Activated T-cell treated with anti-CD3 and anti-CD28 coated beads, Interleukin-2, amount 50 U/mL, for 24 hours (primary cell): ENCODE measurements around the gene COMT.

Source experiments
- DNase-seq: peaks from one replicate; pipeline ENCODE4 v3.0.0-alpha.2; 2020
- H3K27ac Mint-ChIP-seq: 2 replicates; pipeline ENCODE4 v1.8.0; 2020; ENCODE audit warnings: mild to moderate bottlenecking, mixed read lengths
- H3K27me3 Mint-ChIP-seq: 2 replicates; pipeline ENCODE4 v1.8.0; 2020; ENCODE audit warnings: mixed read lengths
- H3K36me3 Mint-ChIP-seq: 2 replicates; pipeline ENCODE4 v1.8.0; 2020; ENCODE audit warnings: low read depth, mixed read lengths
- H3K4me1 Mint-ChIP-seq: 2 replicates; pipeline ENCODE4 v1.8.0; 2020; ENCODE audit warnings: low read depth, mixed read lengths
- H3K4me3 Mint-ChIP-seq: 2 replicates; pipeline ENCODE4 v1.8.0; 2020; ENCODE audit warnings: mild to moderate bottlenecking, moderate library complexity, mixed read lengths
- H3K9me3 Mint-ChIP-seq: 2 replicates; pipeline ENCODE4 v1.8.0; 2020; ENCODE audit warnings: mixed read lengths

The COMT gene

DNA sequence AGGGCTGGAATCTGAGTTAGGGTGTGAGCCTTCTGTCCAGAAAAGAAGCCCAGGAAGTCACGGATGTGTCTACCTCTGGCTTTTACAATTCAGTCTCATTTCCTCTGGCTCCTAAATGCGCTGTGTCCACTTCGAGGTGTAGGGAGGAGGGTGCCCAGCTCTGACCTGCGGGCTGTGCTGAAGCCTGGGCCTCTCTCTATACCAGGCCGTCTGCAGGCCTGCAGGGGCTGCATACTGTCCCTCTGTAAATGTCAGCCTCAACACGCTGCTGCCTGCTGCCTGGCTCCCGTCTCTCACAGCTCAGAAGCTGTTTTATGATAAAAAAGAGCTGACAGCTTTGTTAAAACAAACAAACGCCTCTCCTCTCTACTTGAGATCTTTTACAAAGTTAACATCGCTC lies 60.6 kb downstream of the COMT start:
- H3K27me3 Mint-ChIP-seq: no peaks in the 10 kb centered on the region
- H3K4me3 Mint-ChIP-seq: no peak overlapping the region
- H3K4me1 Mint-ChIP-seq: no peaks in the 10 kb centered on the region
- H3K9me3 Mint-ChIP-seq: peaks cover 17% of the 10 kb centered on the region
- no peak for DNase-seq
- no peak overlapping the region for H3K27ac Mint-ChIP-seq
- H3K36me3 Mint-ChIP-seq: no peaks in the 10 kb centered on the region

DNA sequence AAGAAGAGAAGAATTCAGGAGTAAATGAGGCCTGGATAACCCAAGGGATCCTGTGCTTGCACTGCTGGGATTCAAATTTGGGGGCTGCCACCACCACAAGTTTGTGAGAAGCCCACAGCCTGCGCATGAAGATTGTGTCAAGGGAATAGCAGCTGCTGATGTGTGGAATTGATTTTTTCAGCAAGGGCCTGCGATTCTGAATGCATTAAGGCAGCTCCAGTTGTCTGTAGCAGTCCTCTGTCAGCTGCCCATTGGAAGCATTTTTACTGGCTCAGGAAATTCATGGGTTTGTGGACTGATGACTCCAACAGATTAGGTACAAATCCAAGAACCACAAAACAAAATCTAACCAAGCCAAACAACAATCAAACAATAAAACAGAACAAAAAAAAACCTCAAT lies 61.1 kb downstream of the COMT start:
- Mint-ChIP-seq H3K9me3 (peaks cover 17% of the 10 kb centered on the region), H3K36me3 (no peaks in the 10 kb centered on the region), H3K27me3 (no peaks in the 10 kb centered on the region), H3K4me1 (no peaks in the 10 kb centered on the region), H3K4me3 (no peak overlapping the region), H3K27ac (no peak overlapping the region)
- no peak for DNase-seq

DNA sequence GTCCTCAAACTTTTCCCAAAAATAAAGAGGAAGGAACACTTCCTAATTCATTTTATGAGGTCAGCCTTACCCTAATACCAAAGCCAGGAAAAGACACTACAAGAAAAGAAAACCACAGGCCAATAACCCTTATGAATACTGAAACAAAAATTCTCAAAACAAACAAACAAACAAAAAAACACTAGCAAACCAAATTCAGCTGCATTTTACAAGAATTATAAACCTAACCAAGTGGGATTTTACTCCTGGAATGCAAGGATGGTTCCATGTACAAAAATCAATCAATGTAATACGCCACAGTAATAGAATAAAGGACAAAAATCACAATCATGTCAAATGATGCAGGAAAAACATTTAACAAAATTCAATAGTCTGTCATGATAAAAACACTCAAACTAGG lies 61.7 kb downstream of the COMT start:
- H3K4me1 Mint-ChIP-seq: no peaks in the 10 kb centered on the region
- H3K27ac Mint-ChIP-seq: no peak overlapping the region
- H3K36me3 Mint-ChIP-seq: no peaks in the 10 kb centered on the region

DNA sequence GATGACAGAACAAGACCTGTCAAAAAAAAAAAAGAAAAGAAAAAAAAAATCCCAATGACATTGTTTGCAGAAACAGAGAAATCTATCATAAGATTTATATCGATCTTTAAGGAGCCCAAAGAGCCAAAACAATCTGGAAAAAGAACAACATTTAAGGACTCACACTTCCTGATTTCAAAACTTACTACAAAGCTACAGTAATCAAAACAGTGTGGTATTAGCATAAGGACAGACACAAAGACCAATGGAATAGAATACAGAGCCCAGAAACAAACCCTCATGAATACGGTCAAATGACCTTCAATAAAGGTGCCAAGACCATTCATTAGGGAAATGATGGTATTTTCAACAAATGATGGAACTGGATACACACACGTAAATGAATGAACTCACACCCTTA lies 62.9 kb downstream of the COMT start:
- no peaks in the 10 kb centered on the region for H3K27me3 Mint-ChIP-seq
- no peak for DNase-seq
- peaks cover 17% of the 10 kb centered on the region for H3K9me3 Mint-ChIP-seq
- H3K36me3 Mint-ChIP-seq: no peaks in the 10 kb centered on the region
- H3K27ac Mint-ChIP-seq: no peak overlapping the region
- no peak overlapping the region for H3K4me3 Mint-ChIP-seq
- H3K4me1 Mint-ChIP-seq: no peaks in the 10 kb centered on the region

More for the DNA sequence above, 61.7 kb downstream of the COMT start:
- peaks cover 17% of the 10 kb centered on the region for H3K9me3 Mint-ChIP-seq
- no peak overlapping the region for H3K4me3 Mint-ChIP-seq
- no peak for DNase-seq
- H3K27me3 Mint-ChIP-seq: no peaks in the 10 kb centered on the region

DNA sequence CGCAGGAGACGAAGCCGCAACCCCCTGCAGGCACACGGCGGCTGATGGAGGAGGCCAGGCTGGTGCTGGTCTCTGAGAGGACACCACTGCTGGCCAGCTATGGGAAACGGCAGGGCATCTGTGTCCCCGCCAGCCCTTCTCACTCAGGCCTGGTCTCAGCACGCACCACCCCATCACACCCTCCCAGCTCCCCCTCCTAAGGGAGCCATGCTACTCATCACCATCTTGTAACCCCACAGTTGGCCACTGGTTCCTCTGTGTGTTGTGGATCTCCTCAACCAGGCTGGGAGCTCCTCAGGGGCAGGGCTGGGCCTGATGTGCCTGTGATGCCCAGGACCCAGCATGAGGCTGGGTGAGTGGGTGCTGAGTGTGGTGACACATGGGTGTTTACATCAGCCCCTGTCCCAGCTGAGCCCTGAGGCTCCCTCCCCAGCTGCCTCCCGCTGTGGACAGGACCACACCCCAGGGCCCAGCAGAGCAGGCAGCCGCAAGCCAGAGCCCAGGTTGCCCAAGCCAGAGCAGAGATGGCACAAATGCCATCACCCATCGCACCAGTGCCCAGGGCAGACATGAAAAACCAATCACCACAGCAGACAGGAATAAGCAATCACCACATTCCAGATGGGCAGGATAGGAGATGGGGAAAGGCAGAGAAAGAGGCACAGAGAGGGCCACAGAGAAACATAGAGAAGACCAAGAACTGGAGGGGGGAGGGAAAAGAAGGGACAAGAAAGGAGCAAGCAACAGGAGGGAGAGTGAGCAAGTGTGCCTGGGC lies 66.8 kb downstream of the COMT start:
- H3K36me3 Mint-ChIP-seq: no peaks in the 10 kb centered on the region
- no peak overlapping the region for H3K4me3 Mint-ChIP-seq
- no peak for DNase-seq
- no peaks in the 10 kb centered on the region for H3K27me3 Mint-ChIP-seq
- H3K9me3 Mint-ChIP-seq: peaks cover 12% of the 10 kb centered on the region
- no peaks in the 10 kb centered on the region for H3K4me1 Mint-ChIP-seq
- H3K27ac Mint-ChIP-seq: no peak overlapping the region

DNA sequence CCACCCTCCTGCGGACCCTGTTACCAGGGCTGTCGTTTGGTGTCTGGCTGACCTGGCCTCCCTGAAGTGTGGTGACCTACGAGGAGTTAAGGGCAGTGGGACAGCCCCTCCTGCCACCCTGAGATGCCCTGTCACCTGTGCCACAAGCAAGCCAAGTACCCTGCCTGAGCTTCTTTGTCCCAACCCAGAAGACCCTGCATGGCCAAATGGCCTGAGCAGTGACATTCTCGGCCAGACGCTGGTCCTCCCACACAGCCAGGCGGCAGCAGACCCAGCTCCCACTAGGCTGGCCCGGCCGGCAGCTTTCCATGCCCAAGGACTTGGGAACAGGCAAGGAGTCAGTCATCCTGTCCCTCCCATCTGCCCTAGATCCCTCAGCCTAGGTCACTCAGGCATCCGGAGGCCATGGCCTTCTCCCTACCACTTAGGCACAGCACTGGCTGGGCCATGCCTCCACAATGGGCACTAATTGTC lies 67.5 kb downstream of the COMT start:
- DNase-seq: no peak
- no peak overlapping the region for H3K4me3 Mint-ChIP-seq
- H3K4me1 Mint-ChIP-seq: no peaks in the 10 kb centered on the region
- H3K27me3 Mint-ChIP-seq: no peaks in the 10 kb centered on the region
- H3K36me3 Mint-ChIP-seq: no peaks in the 10 kb centered on the region
- H3K27ac Mint-ChIP-seq: no peak overlapping the region
- peaks cover 7% of the 10 kb centered on the region for H3K9me3 Mint-ChIP-seq

DNA sequence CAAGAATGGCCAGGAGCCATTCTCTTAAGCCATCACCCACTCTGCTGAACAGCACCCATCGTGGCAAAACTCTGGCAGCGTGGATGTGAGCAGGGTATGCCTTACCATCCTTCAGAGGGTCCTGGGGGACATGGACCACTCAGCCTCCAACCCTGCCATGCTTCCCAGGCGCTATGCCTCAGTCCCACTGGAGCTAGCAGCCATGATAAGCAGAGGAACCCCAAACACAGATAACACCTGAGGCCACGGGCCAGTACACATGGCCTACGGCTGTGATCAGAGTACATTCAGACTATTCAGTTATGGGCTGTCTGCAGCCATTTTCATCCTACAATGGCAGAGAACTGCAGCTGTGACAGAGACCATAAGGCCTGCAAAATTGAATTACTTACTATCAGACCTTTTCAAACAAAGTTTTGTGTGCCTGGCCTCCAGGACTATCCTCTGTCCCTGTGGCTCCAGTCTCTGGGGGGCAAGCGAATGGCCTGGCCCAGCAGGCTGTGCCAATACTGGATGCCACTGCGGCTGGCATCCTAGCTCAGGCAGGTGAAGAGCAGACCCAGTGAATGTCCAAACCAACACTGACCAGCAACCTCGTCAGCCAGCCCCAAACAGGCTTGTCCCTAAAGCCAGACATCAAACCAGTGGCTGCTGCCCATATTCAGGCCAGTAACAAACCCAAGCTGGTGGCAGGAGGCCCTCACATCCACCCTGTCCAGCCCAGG lies 68.2 kb downstream of the COMT start:
- Mint-ChIP-seq H3K9me3 (peaks cover under 1% of the 10 kb centered on the region), H3K4me1 (no peaks in the 10 kb centered on the region), H3K27me3 (peaks cover 2% of the 10 kb centered on the region), H3K4me3 (no peak overlapping the region), H3K36me3 (no peaks in the 10 kb centered on the region), H3K27ac (no peak overlapping the region)
- DNase-seq: no peak

DNA sequence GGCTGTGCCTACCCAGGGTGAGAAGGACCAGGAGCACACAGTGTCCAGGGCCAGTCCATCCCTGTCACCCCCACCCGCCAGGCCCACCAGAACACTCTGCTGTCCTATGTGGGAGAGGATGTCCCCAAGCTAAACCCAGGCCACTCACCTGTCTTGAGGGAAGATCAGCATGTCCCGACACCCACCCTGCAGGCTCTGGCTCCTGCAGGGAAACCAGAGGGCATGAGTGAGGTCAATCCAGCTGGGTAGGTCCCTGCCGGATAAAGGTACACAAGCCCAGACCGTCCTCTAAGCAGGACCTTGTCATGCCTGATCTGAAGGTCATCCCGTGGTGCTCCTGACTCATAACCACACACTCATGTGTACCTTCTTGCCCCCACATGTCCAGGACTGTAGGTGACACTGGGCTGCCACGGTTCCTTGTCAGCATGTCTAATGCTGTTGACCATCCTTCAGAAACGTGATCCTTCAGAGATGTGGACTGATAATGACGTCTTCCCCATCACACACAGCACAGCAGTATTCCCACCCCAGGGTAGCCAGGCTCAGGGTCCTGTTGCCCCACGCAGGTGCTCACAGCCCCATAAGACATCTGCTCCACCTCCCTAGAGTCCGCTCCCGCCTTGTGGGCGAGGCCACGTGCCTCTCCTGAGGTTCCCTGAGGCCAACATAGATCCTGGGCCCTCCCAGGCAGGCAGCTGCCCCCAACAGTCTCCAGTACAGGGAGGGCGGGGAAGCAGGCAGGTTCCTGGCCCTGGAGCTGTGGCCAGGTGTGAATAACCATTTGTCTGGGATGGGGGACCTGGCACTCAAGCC lies 68.9 kb downstream of the COMT start:
- no peak for DNase-seq
- Mint-ChIP-seq H3K27me3 (peaks cover 10% of the 10 kb centered on the region), H3K4me3 (no peak overlapping the region), H3K27ac (no peak overlapping the region), H3K9me3 (no peaks in the 10 kb centered on the region), H3K36me3 (no peaks in the 10 kb centered on the region), H3K4me1 (no peaks in the 10 kb centered on the region)

DNA sequence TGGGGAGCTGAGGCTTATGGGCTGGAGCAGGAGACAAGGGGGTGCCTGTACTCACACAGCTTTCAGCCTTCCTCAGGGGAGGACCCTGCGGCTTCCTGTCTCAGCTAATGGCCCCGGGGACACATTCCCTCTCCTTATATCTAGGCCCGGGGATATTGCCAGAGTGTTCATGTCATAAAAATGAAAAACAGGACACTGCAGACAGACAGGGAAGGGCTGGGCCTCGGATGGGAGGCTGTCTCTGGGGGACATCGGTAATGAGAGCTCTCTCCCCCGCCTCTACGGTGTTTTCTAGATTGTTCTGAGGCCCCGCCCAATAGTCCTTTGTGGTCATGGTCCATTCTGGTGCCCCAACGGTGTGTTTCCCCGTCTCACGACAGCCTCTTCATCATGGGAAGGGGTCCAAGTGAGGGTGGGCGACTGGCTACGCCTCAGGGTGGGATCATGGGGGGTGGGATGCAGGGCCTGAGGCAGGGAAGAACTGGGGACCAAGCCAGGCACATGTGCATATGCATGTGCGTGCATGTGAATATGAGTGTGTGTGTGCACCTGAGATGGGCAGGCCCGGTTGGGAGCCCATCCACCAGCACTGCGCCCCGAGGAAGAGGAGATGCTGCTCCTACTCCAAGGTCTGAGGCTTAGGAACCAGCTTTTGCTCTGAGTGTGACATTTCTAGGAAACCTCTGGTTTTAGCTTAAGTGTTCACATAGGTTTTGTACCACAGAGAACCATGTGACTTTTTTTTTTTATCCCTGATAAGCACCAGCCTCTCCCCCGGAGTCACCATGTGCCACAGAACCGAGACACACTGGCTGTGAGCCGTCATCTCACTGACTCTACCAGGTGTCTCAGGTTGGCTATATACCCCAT lies 69.8 kb downstream of the COMT start:
- H3K9me3 Mint-ChIP-seq: no peaks in the 10 kb centered on the region
- H3K27ac Mint-ChIP-seq: no peak overlapping the region
- H3K36me3 Mint-ChIP-seq: no peaks in the 10 kb centered on the region
- no peak for DNase-seq
- H3K27me3 Mint-ChIP-seq: peaks cover 11% of the 10 kb centered on the region
- H3K4me3 Mint-ChIP-seq: no peak overlapping the region
- peaks cover 1% of the 10 kb centered on the region for H3K4me1 Mint-ChIP-seq

DNA sequence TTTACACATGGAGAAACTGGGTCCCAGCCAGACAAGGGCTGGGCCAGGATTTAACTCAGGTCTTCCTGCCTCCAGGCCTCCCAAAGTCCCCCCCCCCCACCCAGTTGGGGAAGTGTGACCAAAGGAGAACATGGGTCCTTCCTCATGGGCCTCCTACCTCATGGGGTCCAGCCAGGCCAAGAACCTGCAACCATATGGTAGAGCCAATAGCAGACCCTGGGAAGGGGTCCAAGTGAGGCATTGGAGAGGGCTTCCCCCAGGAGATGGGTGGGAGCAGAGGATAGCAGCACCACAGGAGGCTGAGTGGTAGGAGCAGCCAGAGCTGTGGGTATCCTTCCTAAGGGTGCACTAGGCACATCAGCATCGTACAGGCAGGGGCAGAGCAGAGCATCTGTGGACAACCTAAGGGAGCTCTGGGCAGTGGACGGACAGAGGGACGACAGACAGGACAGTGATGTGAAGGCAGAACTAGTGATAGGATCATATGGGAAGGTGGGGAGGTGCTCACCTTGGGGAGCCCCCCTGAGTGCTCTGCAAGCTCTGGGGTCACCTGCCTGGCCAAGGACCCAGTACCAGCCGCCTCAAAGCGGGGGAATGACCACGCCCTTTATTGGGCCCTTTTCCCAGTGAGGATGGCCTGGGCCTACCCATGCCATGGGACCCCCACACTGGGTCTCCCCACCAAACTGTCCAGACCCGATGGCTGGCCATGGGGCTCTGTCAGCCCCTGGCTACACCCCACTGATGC lies 70.6 kb downstream of the COMT start:
- Mint-ChIP-seq H3K9me3 (no peaks in the 10 kb centered on the region), H3K27ac (no peak overlapping the region)

DNA sequence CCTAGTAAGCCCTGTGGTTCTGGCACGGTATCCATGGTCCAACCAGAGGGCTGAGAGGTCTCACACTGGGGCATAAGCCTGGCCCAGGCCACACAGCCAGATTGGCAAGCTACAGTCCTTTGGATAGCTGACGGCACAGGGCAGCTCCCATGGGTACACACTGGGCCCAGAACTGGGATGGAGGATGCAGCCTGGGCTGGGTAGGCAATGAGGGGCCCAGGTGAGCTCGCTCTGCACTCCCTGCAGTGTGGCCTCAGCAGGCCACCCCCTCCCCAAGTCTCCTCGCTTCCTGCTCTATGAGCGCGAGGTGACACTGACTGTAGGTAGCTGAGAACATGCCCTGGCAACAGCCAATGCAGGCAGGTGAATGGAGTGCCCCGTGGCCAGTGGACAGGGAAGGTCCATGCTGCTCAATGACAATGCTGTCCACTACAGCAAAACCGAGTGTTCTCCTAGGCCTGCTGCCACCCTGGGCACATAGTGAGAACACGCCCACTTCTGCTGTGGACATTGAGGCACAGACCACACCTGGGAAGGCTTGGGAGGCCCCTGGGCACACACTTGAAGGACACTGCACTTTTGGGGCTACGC lies 71.3 kb downstream of the COMT start:
- no peaks in the 10 kb centered on the region for H3K9me3 Mint-ChIP-seq
- no peak overlapping the region for H3K27ac Mint-ChIP-seq
- H3K4me1 Mint-ChIP-seq: peaks cover 8% of the 10 kb centered on the region

More for the DNA sequence above, 70.6 kb downstream of the COMT start:
- H3K4me1 Mint-ChIP-seq: peaks cover 3% of the 10 kb centered on the region
- H3K4me3 Mint-ChIP-seq: no peak overlapping the region
- no peak for DNase-seq
- H3K27me3 Mint-ChIP-seq: peaks cover 11% of the 10 kb centered on the region
- H3K36me3 Mint-ChIP-seq: no peaks in the 10 kb centered on the region

DNA sequence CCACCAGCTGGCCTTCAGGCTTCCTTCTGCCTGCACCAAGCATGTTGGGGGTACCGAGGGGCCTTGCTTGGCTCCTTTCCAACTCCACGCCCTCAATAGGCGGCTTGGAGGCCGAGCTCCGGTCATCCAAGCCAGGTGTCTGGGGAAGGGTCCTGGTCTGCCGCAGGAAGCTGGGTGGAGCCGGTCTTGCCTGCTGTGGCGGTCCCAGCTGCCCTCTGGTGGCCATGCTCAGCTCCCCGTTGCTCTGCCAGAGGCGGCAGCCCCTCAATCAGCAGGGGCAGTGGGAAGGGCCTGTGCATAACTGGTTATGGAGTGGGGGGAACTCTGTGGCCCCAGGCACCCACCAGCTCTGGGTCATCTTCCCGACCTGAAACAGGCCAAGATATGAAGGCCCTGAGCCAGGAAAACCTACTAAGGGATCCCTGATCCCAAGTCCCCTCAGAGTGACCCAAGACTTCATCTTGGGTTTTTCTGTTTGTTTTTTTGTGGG lies 71.9 kb downstream of the COMT start:
- no peaks in the 10 kb centered on the region for H3K9me3 Mint-ChIP-seq
- no peaks in the 10 kb centered on the region for H3K36me3 Mint-ChIP-seq
- peak; percentile 48 for DNase-seq
- peaks cover 16% of the 10 kb centered on the region for H3K27me3 Mint-ChIP-seq
- H3K4me1 Mint-ChIP-seq: peaks cover 8% of the 10 kb centered on the region
- H3K4me3 Mint-ChIP-seq: no peak overlapping the region
- no peak overlapping the region for H3K27ac Mint-ChIP-seq

More for the DNA sequence above, 71.3 kb downstream of the COMT start:
- Mint-ChIP-seq H3K4me3 (no peak overlapping the region), H3K36me3 (no peaks in the 10 kb centered on the region), H3K27me3 (peaks cover 15% of the 10 kb centered on the region)
- no peak for DNase-seq
